HepG2 (cell line): ENCODE measurements around the gene COMP. TPM values are rescaled to one million over a fixed set of nuclear protein-coding genes. Genes with fewer than 3 reads are reported as not detected.

Source experiments
- ATF4 ChIP-seq, 2 experiments: fragments of 450-650 bp in 1 of 2; sonication (generic) in 1 of 2; formaldehyde crosslinking; IDR thresholded peaks; 2 replicates each; pipeline versions ENCODE4 v1.5.0 to v1.8.0; 2020 to 2022; ENCODE audit warnings: mild to moderate bottlenecking in 1 of 2, missing genetic modification reagents in 1 of 2
- FOXA3 ChIP-seq: IDR thresholded peaks from 2 replicates; pipeline ENCODE4 v1.6.1; 2016; ENCODE audit warnings: missing genetic modification reagents, missing compliant biosample characterization
- GPN1 ChIP-seq: sonication (generic); formaldehyde crosslinking; IDR thresholded peaks from 2 replicates; pipeline ENCODE4 v1.5.1; 2020; ENCODE audit warnings: missing genetic modification reagents, borderline replicate concordance
- HNRNPUL1 ChIP-seq: fragments of 200-400 bp; formaldehyde crosslinking; IDR thresholded peaks from 2 replicates; pipeline ENCODE4 v1.6.1; 2017; ENCODE audit warnings: low read depth, mild to moderate bottlenecking, low read length, moderate library complexity
- HOXA5 ChIP-seq: sonication (generic); formaldehyde crosslinking; IDR thresholded peaks from 2 replicates; pipeline ENCODE4 v1.4.0; 2020; ENCODE audit warnings: missing genetic modification reagents
- NFIB ChIP-seq: sonication (generic); formaldehyde crosslinking; IDR thresholded peaks from 2 replicates; pipeline ENCODE4 v1.9.0; 2021; ENCODE audit warnings: missing genetic modification reagents, mild to moderate bottlenecking, borderline replicate concordance
- NFIC ChIP-seq: IDR thresholded peaks from 2 replicates; pipeline ENCODE4 v1.6.1; 2012; ENCODE audit warnings: mild to moderate bottlenecking, low read length, inconsistent platforms
- RARA ChIP-seq: IDR thresholded peaks from 2 replicates; pipeline ENCODE4 v1.6.1; 2016; ENCODE audit warnings: missing genetic modification reagents, missing compliant biosample characterization
- REXO4 ChIP-seq: sonication (generic); formaldehyde crosslinking; IDR thresholded peaks from 2 replicates; pipeline ENCODE4 v1.8.0; 2022; ENCODE audit warnings: missing genetic modification reagents, mild to moderate bottlenecking, borderline replicate concordance
- SNAI1 ChIP-seq: sonication (generic); formaldehyde crosslinking; IDR thresholded peaks from 2 replicates; pipeline ENCODE4 v1.5.0; 2020; ENCODE audit warnings: mild to moderate bottlenecking, missing genetic modification reagents, borderline replicate concordance
- SRF ChIP-seq: IDR thresholded peaks from 2 replicates; pipeline ENCODE4 v1.6.1; 2011; ENCODE audit warnings: mild to moderate bottlenecking, low read depth, low read length, moderate library complexity
- TOPORS ChIP-seq: sonication (generic); formaldehyde crosslinking; IDR thresholded peaks from 2 replicates; pipeline ENCODE4 v1.8.0; 2023; ENCODE audit warnings: mild to moderate bottlenecking, missing genetic modification reagents
- TRIM22 ChIP-seq: fragments of 450-650 bp; IDR thresholded peaks from 2 replicates; pipeline ENCODE4 v1.6.1; 2017
- ZNF20 ChIP-seq: sonication (generic); formaldehyde crosslinking; IDR thresholded peaks from 2 replicates; pipeline ENCODE4 v1.4.0; 2020; ENCODE audit warnings: mild to moderate bottlenecking, moderate library complexity, missing genetic modification reagents
- ZNF335 ChIP-seq: sonication (generic); formaldehyde crosslinking; IDR thresholded peaks from 2 replicates; pipeline ENCODE4 v1.4.0; 2020; ENCODE audit warnings: missing genetic modification reagents
- ZNF432 ChIP-seq: sonication (generic); formaldehyde crosslinking; IDR thresholded peaks from 2 replicates; pipeline ENCODE4 v1.5.0; 2020; ENCODE audit warnings: missing genetic modification reagents, mild to moderate bottlenecking, borderline replicate concordance
- ZNF446 ChIP-seq: sonication (generic); formaldehyde crosslinking; IDR thresholded peaks from 2 replicates; pipeline ENCODE4 v1.5.0; 2020; ENCODE audit warnings: mild to moderate bottlenecking, missing genetic modification reagents
- ZNF503 ChIP-seq: sonication (generic); formaldehyde crosslinking; IDR thresholded peaks from 2 replicates; pipeline ENCODE4 v1.4.0; 2020; ENCODE audit warnings: missing genetic modification reagents
- ZNF614 ChIP-seq: IDR thresholded peaks from 2 replicates; pipeline ENCODE4 v1.6.1; 2018; ENCODE audit warnings: missing biosample characterization, missing genetic modification reagents, inconsistent platforms, borderline replicate concordance
- ZNF619 ChIP-seq: sonication (generic); formaldehyde crosslinking; IDR thresholded peaks from 2 replicates; pipeline ENCODE4 v1.4.0; 2020; ENCODE audit warnings: mild to moderate bottlenecking, missing genetic modification reagents
- ZSCAN21 ChIP-seq: sonication (generic); formaldehyde crosslinking; IDR thresholded peaks from 2 replicates; pipeline ENCODE4 v1.8.0; 2022; ENCODE audit warnings: mild to moderate bottlenecking, missing genetic modification reagents, moderate library complexity, borderline replicate concordance
- polyA plus RNA-seq, 8 experiments: library from polyadenylated mRNA; depleted of rRNA in 3 of 8; stranded (reverse) in 7 of 8; unstranded in 1 of 8; fragments of >200 nt; fragmentation: Illumina TruSeq in 4 of 8; extraction: Trizol in 4 of 8; gene quantifications; 2 replicates each; pipeline versions ENCODE4 v1.2.1 to v1.2.3, GENCODE V29; 2011 to 2016; ENCODE audit warnings: low read depth in 4 of 8, missing spikeins in 1 of 8, mixed read lengths in 1 of 8; ENCODE audit not compliant: insufficient read depth in 1 of 8
- total RNA-seq, 5 experiments: library from RNA; depleted of rRNA; stranded (reverse); fragments of >200 nt; fragmentation: Illumina TruSeq; extraction: Trizol; gene quantifications; 2 replicates each; pipeline ENCODE4 v1.2.3, GENCODE V29; 2016; ENCODE audit warnings: low read depth in 1 of 5
- TF ChIP-seq, protein P1 (sequence below): sonication (generic); formaldehyde crosslinking; IDR thresholded peaks from 2 replicates; pipeline ENCODE4 v1.4.0; 2020; ENCODE audit warnings: mild to moderate bottlenecking, missing genetic modification reagents, borderline replicate concordance
- TF ChIP-seq, protein P2 (sequence below): sonication (generic); formaldehyde crosslinking; IDR thresholded peaks from 2 replicates; pipeline ENCODE4 v1.4.0; 2020; ENCODE audit warnings: mild to moderate bottlenecking, missing genetic modification reagents

Gene COMP
- total and polyA plus RNA-seq, 2 of the 13 experiments (the other 11 are each of a cell fraction or from before 2014, with no cell fraction given), result 0.04 to 0.13 TPM

DNA sequence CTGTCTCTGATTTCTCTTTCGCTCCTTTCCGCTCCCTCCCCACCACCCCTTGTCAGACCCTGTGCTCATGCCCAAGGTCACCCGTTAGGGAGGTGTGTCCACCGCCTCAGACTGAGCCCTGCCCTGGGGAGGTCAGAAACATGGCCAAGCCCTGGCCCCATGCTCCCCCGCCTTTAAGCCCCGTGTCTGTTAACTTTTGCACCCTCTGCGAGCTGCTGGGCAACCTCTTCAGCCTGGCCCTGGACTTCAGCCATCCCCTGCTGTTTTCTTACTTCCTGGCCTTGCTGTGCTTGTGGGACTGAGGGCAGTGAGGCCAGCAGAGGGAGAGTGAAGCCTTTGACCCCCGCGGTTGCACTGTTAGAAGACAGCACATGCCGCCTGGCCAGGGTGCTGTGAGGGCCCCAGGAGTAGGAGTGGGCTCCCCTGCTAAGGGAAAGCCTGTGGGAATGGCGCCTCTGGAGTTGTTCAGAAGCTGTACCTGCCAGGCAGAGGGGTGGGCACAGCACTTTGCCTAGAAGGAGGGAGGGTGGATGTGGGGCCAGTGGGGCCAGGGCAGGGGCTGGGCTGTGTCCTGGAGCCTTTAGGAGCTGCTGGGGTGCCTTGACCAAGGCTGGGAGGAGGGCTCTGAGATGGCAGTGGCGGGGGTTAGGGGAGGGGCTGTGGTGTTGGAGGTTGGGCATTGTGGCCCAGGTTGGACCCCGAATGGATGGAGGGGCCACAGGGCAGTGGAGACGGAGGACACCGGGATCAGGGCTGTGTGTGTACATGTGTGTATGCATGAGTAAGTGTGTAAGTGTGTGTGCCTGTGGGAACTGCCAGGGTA lies 48.6 kb upstream of the COMP start (continued):
- peak; percentile 41; the same call in 1 of the 2 replicates for TF ChIP-seq ZSCAN21 (CRISPR knock-in tag)
- TF ChIP-seq ZNF432 (CRISPR knock-in tag), result no peak
- peak; percentile 86; the same call in 1 of the 2 replicates for TF ChIP-seq ZNF619 (CRISPR knock-in tag)
- no peak for TF ChIP-seq SNAI1
- 0 out of 2 replicates have a peak, but pooled peaks have one; percentile 45 for TF ChIP-seq ZNF20
- no peak for TF ChIP-seq ATF4 (CRISPR knock-in tag; IDR thresholded peaks at IDR 0.05)
- TF ChIP-seq GPN1 (CRISPR knock-in tag), result no peak
- no peak for TF ChIP-seq NFIB (CRISPR knock-in tag)
- TF ChIP-seq ZNF503 (CRISPR knock-in tag), result peak; percentile 41; the same call in 1 of the 2 replicates
- TF ChIP-seq NFIC, result no peak
- TF ChIP-seq ZNF614 (CRISPR knock-in tag), result peak; percentile 91; the same call in 1 of the 2 replicates
- peak; percentile 95 for TF ChIP-seq RARA
- 0 out of 2 replicates have a peak, but pooled peaks have one; percentile 3 for TF ChIP-seq SRF
- TF ChIP-seq HNRNPUL1, result no peak
- TF ChIP-seq, protein P1, sequence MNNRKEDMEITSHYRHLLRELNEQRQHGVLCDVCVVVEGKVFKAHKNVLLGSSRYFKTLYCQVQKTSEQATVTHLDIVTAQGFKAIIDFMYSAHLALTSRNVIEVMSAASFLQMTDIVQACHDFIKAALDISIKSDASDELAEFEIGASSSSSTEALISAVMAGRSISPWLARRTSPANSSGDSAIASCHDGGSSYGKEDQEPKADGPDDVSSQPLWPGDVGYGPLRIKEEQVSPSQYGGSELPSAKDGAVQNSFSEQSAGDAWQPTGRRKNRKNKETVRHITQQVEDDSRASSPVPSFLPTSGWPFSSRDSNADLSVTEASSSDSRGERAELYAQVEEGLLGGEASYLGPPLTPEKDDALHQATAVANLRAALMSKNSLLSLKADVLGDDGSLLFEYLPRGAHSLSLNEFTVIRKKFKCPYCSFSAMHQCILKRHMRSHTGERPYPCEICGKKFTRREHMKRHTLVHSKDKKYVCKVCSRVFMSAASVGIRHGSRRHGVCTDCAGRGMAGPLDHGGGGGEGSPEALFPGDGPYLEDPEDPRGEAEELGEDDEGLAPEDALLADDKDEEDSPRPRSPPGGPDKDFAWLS (CRISPR knock-in tag), result no peak
- peak; percentile 75 for TF ChIP-seq FOXA3 (CRISPR knock-in tag)
- TF ChIP-seq, protein P2, sequence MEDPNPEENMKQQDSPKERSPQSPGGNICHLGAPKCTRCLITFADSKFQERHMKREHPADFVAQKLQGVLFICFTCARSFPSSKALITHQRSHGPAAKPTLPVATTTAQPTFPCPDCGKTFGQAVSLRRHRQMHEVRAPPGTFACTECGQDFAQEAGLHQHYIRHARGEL (CRISPR knock-in tag), result 0 out of 2 replicates have a peak, but pooled peaks have one; percentile 38
- TF ChIP-seq REXO4 (CRISPR knock-in tag), result no peak
- TF ChIP-seq TRIM22, result no peak
- 0 out of 2 replicates have a peak, but pooled peaks have one; percentile 23 for TF ChIP-seq ZNF446 (CRISPR knock-in tag)
- TF ChIP-seq HOXA5 (CRISPR knock-in tag), result no peak
- peak; percentile 80; the same call in 1 of the 2 replicates for TF ChIP-seq TOPORS (CRISPR knock-in tag)
- TF ChIP-seq ZNF335 (CRISPR knock-in tag), result no peak
